Activated naive CD4-positive, alpha-beta T cell treated with anti-CD3 and anti-CD28 coated beads for 36 hours (primary cell): ENCODE results near the gene SIPA1L3. TPM values are rescaled to one million over a fixed set of nuclear protein-coding genes. Genes with fewer than 3 reads are reported as not detected.
"Not testable (repeated sequence)": the region's sequence is repeated elsewhere in the genome, so short reads cannot be mapped to it uniquely, and the experiment has no call there.

Experiments
- CTCF ChIA-PET: fragments of 350-600 bp; sonication (Branson Sonifier 250); formaldehyde crosslinking; loops from one replicate; lab custom pipeline; 2021; ENCODE audit warnings: antibody characterized with exemption; lab: Charles Lee
- DNase-seq: peaks from one replicate; pipeline ENCODE4 v3.0.0-alpha.2; 2020
- H3K27ac Mint-ChIP-seq: one replicate; pipeline ENCODE4 v1.8.0; 2021; ENCODE audit warnings: mild to moderate bottlenecking, mixed read lengths
- H3K27me3 Mint-ChIP-seq: one replicate; pipeline ENCODE4 v1.8.0; 2021; ENCODE audit warnings: low read depth, mixed read lengths
- H3K36me3 Mint-ChIP-seq: one replicate; pipeline ENCODE4 v1.8.0; 2021; ENCODE audit warnings: low read depth, mixed read lengths
- H3K4me1 Mint-ChIP-seq: one replicate; pipeline ENCODE4 v1.8.0; 2021; ENCODE audit warnings: low read depth, mixed read lengths
- H3K4me3 Mint-ChIP-seq: one replicate; pipeline ENCODE4 v1.8.0; 2021; ENCODE audit warnings: mild to moderate bottlenecking, moderate library complexity, mixed read lengths
- H3K9me3 Mint-ChIP-seq: one replicate; pipeline ENCODE4 v1.8.0; 2021; ENCODE audit warnings: mixed read lengths
- intact Hi-C: fragments of 100-400 bp; cut with micrococcal nuclease; formaldehyde crosslinking; loops from one replicate; pipeline ENCODE4 v1.15.1; 2023
- total RNA-seq, 2 experiments: library from RNA; stranded (reverse); gene quantifications; one replicate each; pipeline ENCODE4 v1.2.3, GENCODE V29; 2021

Gene SIPA1L3
- total RNA-seq, 2 experiments from 2014 or later, result 8.1 to 10.4 TPM

GRCh38 chr19:37920591-37921450 is 13.8 kb downstream of the SIPA1L3 start:
- DNase-seq, result no peak
- H3K4me3 Mint-ChIP-seq, result no peak overlapping the region
- intact Hi-C loops, result no loop called here
- CTCF ChIA-PET, result interaction anchor here (0.7 to 0.9 kb wide), 2 partner anchors 314 to 672 kb away, joined by 3 to 8 read pairs; no protein-coding TSS in a partner anchor
- peaks cover 16% of the 10 kb centered on the region for H3K36me3 Mint-ChIP-seq
- no peak overlapping the region for H3K27ac Mint-ChIP-seq
- no peaks in the 10 kb centered on the region for H3K27me3 Mint-ChIP-seq
- H3K4me1 Mint-ChIP-seq, result peaks cover 8% of the 10 kb centered on the region
- H3K9me3 Mint-ChIP-seq, result no peaks in the 10 kb centered on the region

GRCh38 chr19:37924573-37924972 is 17.6 kb downstream of the SIPA1L3 start:
- H3K4me3 Mint-ChIP-seq, result not testable (repeated sequence)

GRCh38 chr19:37925212-37925611 is 18.2 kb downstream of the SIPA1L3 start:
- no peak for DNase-seq
- intact Hi-C loops, result no loop called here
- Mint-ChIP-seq H3K27ac (no peak overlapping the region), H3K36me3 (peaks cover 6% of the 10 kb centered on the region), H3K4me1 (peaks cover 7% of the 10 kb centered on the region), H3K27me3 (no peaks in the 10 kb centered on the region), H3K9me3 (no peaks in the 10 kb centered on the region), H3K4me3 (no peak overlapping the region)
- CTCF ChIA-PET, result no interaction called here

More at GRCh38 chr19:37924573-37924972, 17.6 kb downstream of the SIPA1L3 start:
- DNase-seq, H3K27me3 Mint-ChIP-seq, H3K9me3 Mint-ChIP-seq, H3K4me1 Mint-ChIP-seq, H3K27ac Mint-ChIP-seq, intact Hi-C loops, H3K36me3 Mint-ChIP-seq: not testable (repeated sequence)
- CTCF ChIA-PET, result interaction anchor here (0.6 kb wide), 1 partner anchor 924 kb away, joined by 3 read pairs; no protein-coding TSS in a partner anchor

GRCh38 chr19:37926255-37926654 is 19.2 kb downstream of the SIPA1L3 start:
- intact Hi-C loops, result no loop called here
- H3K4me3 Mint-ChIP-seq, result no peak overlapping the region
- H3K4me1 Mint-ChIP-seq, result peaks cover 3% of the 10 kb centered on the region
- H3K9me3 Mint-ChIP-seq, result no peaks in the 10 kb centered on the region
- no peak for DNase-seq
- H3K27me3 Mint-ChIP-seq, result no peaks in the 10 kb centered on the region
- H3K36me3 Mint-ChIP-seq, result peaks cover 10% of the 10 kb centered on the region
- no peak overlapping the region for H3K27ac Mint-ChIP-seq
- CTCF ChIA-PET, result interaction anchor here (0.6 kb wide), 1 partner anchor 77 kb away, joined by 3 read pairs; no protein-coding TSS in a partner anchor

- CTCF ChIA-PET, result interaction anchor here (0.6 kb wide), 1 partner anchor 77 kb away, joined by 3 read pairs; no protein-coding TSS in a partner anchor
Measured at GRCh38 chr19:37926711-37927110, 19.7 kb downstream of the SIPA1L3 start.

GRCh38 chr19:37928527-37929286 is 21.7 kb downstream of the SIPA1L3 start:
- Mint-ChIP-seq H3K4me3 (no peak overlapping the region), H3K27ac (no peak overlapping the region), H3K9me3 (peaks cover 2% of the 10 kb centered on the region), H3K4me1 (peaks cover 10% of the 10 kb centered on the region), H3K36me3 (peaks cover 13% of the 10 kb centered on the region), H3K27me3 (no peaks in the 10 kb centered on the region)
- intact Hi-C loops, result no loop called here
- DNase-seq, result no peak
- CTCF ChIA-PET, result no interaction called here

More at GRCh38 chr19:37926711-37927110, 19.7 kb downstream of the SIPA1L3 start:
- intact Hi-C loops, result no loop called here
- Mint-ChIP-seq H3K9me3 (no peaks in the 10 kb centered on the region), H3K27ac (no peak overlapping the region), H3K4me3 (no peak overlapping the region), H3K4me1 (peaks cover 4% of the 10 kb centered on the region), H3K27me3 (no peaks in the 10 kb centered on the region), H3K36me3 (peaks cover 10% of the 10 kb centered on the region)
- no peak for DNase-seq

- CTCF ChIA-PET, result no interaction called here
- no peak for DNase-seq
- no peak overlapping the region for H3K27ac Mint-ChIP-seq
Measured at GRCh38 chr19:37929355-37929923, 22.4 kb downstream of the SIPA1L3 start.

GRCh38 chr19:37930416-37930815 is 23.4 kb downstream of the SIPA1L3 start:
- H3K4me3 Mint-ChIP-seq, result no peak overlapping the region
- H3K9me3 Mint-ChIP-seq, result peaks cover 11% of the 10 kb centered on the region
- no peak for DNase-seq
- intact Hi-C loops, result no loop called here
- peaks cover 10% of the 10 kb centered on the region for H3K4me1 Mint-ChIP-seq
- CTCF ChIA-PET, result no interaction called here
- H3K36me3 Mint-ChIP-seq, result peaks cover 24% of the 10 kb centered on the region
- H3K27me3 Mint-ChIP-seq, result no peaks in the 10 kb centered on the region
- H3K27ac Mint-ChIP-seq, result no peak overlapping the region

More at GRCh38 chr19:37929355-37929923, 22.4 kb downstream of the SIPA1L3 start:
- Mint-ChIP-seq H3K27me3 (no peaks in the 10 kb centered on the region), H3K9me3 (peaks cover 3% of the 10 kb centered on the region), H3K4me1 (peaks cover 10% of the 10 kb centered on the region), H3K36me3 (peaks cover 20% of the 10 kb centered on the region), H3K4me3 (no peak overlapping the region)
- intact Hi-C loops, result no loop called here

GRCh38 chr19:37931881-37932655 is 25.1 kb downstream of the SIPA1L3 start:
- no peaks in the 10 kb centered on the region for H3K27me3 Mint-ChIP-seq
- H3K9me3 Mint-ChIP-seq, result peaks cover 18% of the 10 kb centered on the region
- H3K27ac Mint-ChIP-seq, result no peak overlapping the region
- CTCF ChIA-PET, result interaction anchor here (0.7 to 1.4 kb wide), 2 partner anchors 30 to 33 kb away, joined by 3 to 4 read pairs; no protein-coding TSS in a partner anchor
- intact Hi-C loops, result no loop called here
- no peak overlapping the region for H3K4me3 Mint-ChIP-seq
- H3K36me3 Mint-ChIP-seq, result peaks cover 31% of the 10 kb centered on the region
- peak; percentile 29 for DNase-seq
- H3K4me1 Mint-ChIP-seq, result peaks cover 10% of the 10 kb centered on the region

GRCh38 chr19:37932985-37933936 is 26.3 kb downstream of the SIPA1L3 start:
- peaks cover 18% of the 10 kb centered on the region for H3K9me3 Mint-ChIP-seq
- DNase-seq, result no peak
- no peak overlapping the region for H3K4me3 Mint-ChIP-seq
- H3K4me1 Mint-ChIP-seq, result peaks cover 12% of the 10 kb centered on the region
- no peaks in the 10 kb centered on the region for H3K27me3 Mint-ChIP-seq
- intact Hi-C loops, result no loop called here
- CTCF ChIA-PET, result interaction anchor here (0.7 kb wide), 1 partner anchor 34 kb away, joined by 3 read pairs; no protein-coding TSS in a partner anchor
- H3K27ac Mint-ChIP-seq, result no peak overlapping the region
- peaks cover 31% of the 10 kb centered on the region for H3K36me3 Mint-ChIP-seq

- intact Hi-C loops, result no loop called here
Measured at GRCh38 chr19:37933937-37934358, 26.9 kb downstream of the SIPA1L3 start.

More at GRCh38 chr19:37933937-37934358, 26.9 kb downstream of the SIPA1L3 start:
- Mint-ChIP-seq H3K4me3 (no peak overlapping the region), H3K36me3 (peaks cover 28% of the 10 kb centered on the region), H3K9me3 (peaks cover 18% of the 10 kb centered on the region), H3K27me3 (no peaks in the 10 kb centered on the region), H3K4me1 (peaks cover 12% of the 10 kb centered on the region), H3K27ac (no peak overlapping the region)
- DNase-seq, result no peak
- CTCF ChIA-PET, result no interaction called here
